PC-3 (cell line): ENCODE data around the gene PBRM1. TPM values are rescaled to one million over a fixed set of nuclear protein-coding genes. Genes with fewer than 3 reads are reported as not detected.

Experiments used
- ATAC-seq: fragments of 200-7000 bp; cut with Tn5 transposase; 2 replicates; pipeline ENCODE4 v1.9.1; 2020; ENCODE audit warnings: mild to moderate bottlenecking, moderate library complexity
- BruUV-seq: library from RNA; stranded (reverse); fragments of 400-500 nt; replicated peaks from 2 replicates; lab custom pipeline; 2021; lab: Mats Ljungman, UMichigan
- CTCF ChIA-PET: fragments of 300-600 bp; sonication (Branson Sonifier 250); formaldehyde crosslinking; loops from one replicate; lab custom pipeline; 2022; ENCODE audit warnings: antibody characterized with exemption; lab: Charles Lee
- POLR2A ChIA-PET: fragments of 300-600 bp; sonication (Branson Sonifier 250); formaldehyde crosslinking; loops from one replicate; lab custom pipeline; 2022; ENCODE audit warnings: antibody characterized with exemption; ENCODE audit not compliant: unreplicated experiment; lab: Charles Lee
- DNase-seq: peaks from one replicate; pipeline ENCODE4 v3.0.0-alpha.2; 2015
- H2AFZ ChIP-seq: fragments of 300-600 bp; sonication (generic); 2 replicates; pipeline ENCODE4 v1.6.0; 2016; ENCODE audit warnings: antibody characterized with exemption, low read length
- H3F3A ChIP-seq: fragments of 300-600 bp; sonication (generic); one replicate; pipeline ENCODE4 v1.6.0; 2017; ENCODE audit warnings: antibody characterized with exemption, low read length, control low read depth, mild to moderate bottlenecking; ENCODE audit not compliant: unreplicated experiment
- H3K27ac ChIP-seq: fragments of 300-600 bp; sonication (generic); 2 replicates; pipeline ENCODE4 v1.5.1; 2016; ENCODE audit warnings: mild to moderate bottlenecking, low read length
- H3K27me3 ChIP-seq: fragments of 300-600 bp; sonication (generic); 2 replicates; pipeline ENCODE4 v1.6.1; 2016; ENCODE audit warnings: low read length, mixed read lengths
- H3K36me3 ChIP-seq: fragments of 300-600 bp; sonication (generic); 2 replicates; pipeline ENCODE4 v1.6.1; 2016; ENCODE audit warnings: low read depth, mixed run types, low read length, mixed read lengths
- H3K4me1 ChIP-seq: fragments of 300-600 bp; sonication (generic); 2 replicates; pipeline ENCODE4 v1.5.1; 2016; ENCODE audit warnings: low read length; ENCODE audit not compliant: insufficient read depth
- H3K4me2 ChIP-seq: fragments of 300-600 bp; sonication (generic); 2 replicates; pipeline ENCODE4 v1.6.0; 2016; ENCODE audit warnings: low read length
- H3K4me3 ChIP-seq: fragments of 300-600 bp; sonication (generic); 2 replicates; pipeline ENCODE4 v1.5.1; 2016; ENCODE audit warnings: mild to moderate bottlenecking, low read length, mixed read lengths
- H3K79me2 ChIP-seq: fragments of 300-600 bp; sonication (generic); 2 replicates; pipeline ENCODE4 v1.6.1; 2017; ENCODE audit warnings: low read length, mixed read lengths
- H3K9ac ChIP-seq: fragments of 300-600 bp; sonication (generic); 2 replicates; pipeline ENCODE4 v1.6.0; 2016; ENCODE audit warnings: mild to moderate bottlenecking, low read length
- H3K9me2 ChIP-seq: fragments of 300-600 bp; sonication (generic); replicated peaks from 2 replicates; pipeline ENCODE4 v1.6.1; 2016; ENCODE audit warnings: mixed run types, low read length, mixed read lengths
- H3K9me3 ChIP-seq: fragments of 300-600 bp; sonication (generic); 2 replicates; pipeline ENCODE4 v1.6.1; 2016; ENCODE audit warnings: low read length, mixed read lengths
- H4K20me1 ChIP-seq: fragments of 300-600 bp; sonication (generic); 2 replicates; pipeline ENCODE4 v1.6.1; 2016; ENCODE audit warnings: low read length, mixed read lengths
- CTCF ChIP-seq: fragments of 300-600 bp; sonication (generic); conservative IDR thresholded peaks from 2 replicates; pipeline ENCODE4 v1.5.1; 2017; ENCODE audit warnings: antibody characterized with exemption, low read depth, mild to moderate bottlenecking, low read length
- EZH2 ChIP-seq: fragments of 300-600 bp; sonication (generic); IDR thresholded peaks from one replicate; pipeline ENCODE4 v1.6.1; 2017; ENCODE audit warnings: antibody characterized with exemption, mild to moderate bottlenecking, low read length; ENCODE audit not compliant: unreplicated experiment
- EZH2phosphoT487 ChIP-seq: fragments of 300-600 bp; sonication (generic); IDR thresholded peaks from 2 replicates; pipeline ENCODE4 v1.6.1; 2018; ENCODE audit warnings: mild to moderate bottlenecking, antibody characterized with exemption, low read length, borderline replicate concordance
- intact Hi-C: fragments of 100-400 bp; cut with micrococcal nuclease; formaldehyde crosslinking; loops from 2 replicates; pipeline ENCODE4 v1.9.0; 2023
- total RNA-seq: library from RNA; depleted of rRNA; stranded (reverse); fragments of >200 nt; gene quantifications from 2 replicates; pipeline ENCODE4 v1.2.3, GENCODE V29; 2014

Gene PBRM1
- total RNA-seq, 1 experiment from 2014 or later: 59.7 TPM

GRCh38 chr3:52524752-52525679 is 160.7 kb downstream of the PBRM1 start:
- Histone ChIP-seq H3K27me3 (no peaks in the 10 kb centered on the region), H3K4me2 (no peak overlapping the region), H4K20me1 (no peaks in the 10 kb centered on the region), H3K4me1 (peaks cover 2% of the 10 kb centered on the region), H3K36me3 (peaks cover 18% of the 10 kb centered on the region), H3K9ac (no peak overlapping the region), H2AFZ (no peak overlapping the region), H3K27ac (no peak overlapping the region), H3F3A (no peaks in the 10 kb centered on the region), H3K9me2 (no peaks in the 10 kb centered on the region), H3K9me3 (no peaks in the 10 kb centered on the region), H3K79me2 (peaks cover 5% of the 10 kb centered on the region), H3K4me3 (no peak overlapping the region)
- no peak for TF ChIP-seq EZH2phosphoT487
- no peak for TF ChIP-seq CTCF
- TF ChIP-seq EZH2: no peak
- BruUV-seq: no TSS peak
- ATAC-seq (no peak), DNase-seq (no peak)
- ChIA-PET CTCF (no interaction called here), POLR2A (no interaction called here)
- intact Hi-C loops: no loop called here

GRCh38 chr3:52524258-52524751 is 161.4 kb downstream of the PBRM1 start:
- H3K36me3 ChIP-seq: peaks cover 18% of the 10 kb centered on the region
- H3K9ac ChIP-seq: no peak overlapping the region
- ChIA-PET POLR2A (no interaction called here), CTCF (no interaction called here)
- H3K79me2 ChIP-seq: no peaks in the 10 kb centered on the region
- H3K4me2 ChIP-seq: no peak overlapping the region
- H3K9me2 ChIP-seq: no peaks in the 10 kb centered on the region
- H2AFZ ChIP-seq: no peak overlapping the region
- H4K20me1 ChIP-seq: no peaks in the 10 kb centered on the region
- H3K4me3 ChIP-seq: no peak overlapping the region
- no peaks in the 10 kb centered on the region for H3K9me3 ChIP-seq
- no peaks in the 10 kb centered on the region for H3K27me3 ChIP-seq
- intact Hi-C loops: no loop called here
- ATAC-seq: no peak
- TSS peak; percentile 49 for BruUV-seq
- no peaks in the 10 kb centered on the region for H3F3A ChIP-seq
- H3K27ac ChIP-seq: no peak overlapping the region
- TF ChIP-seq CTCF: no peak
- TF ChIP-seq EZH2: no peak
- H3K4me1 ChIP-seq: no peaks in the 10 kb centered on the region
- no peak for DNase-seq
